GM23248 (cell line): Measurements from ENCODE around the gene NCR2.

Experiments
- EZH2 ChIP-seq: fragments of 200-600 bp; sonication (generic); IDR thresholded peaks from 2 replicates; pipeline ENCODE4 v1.6.1; 2018; ENCODE audit warnings: antibody characterized with exemption, mild to moderate bottlenecking; ENCODE audit not compliant: insufficient read depth, poor library complexity, severe bottlenecking
- EZH2phosphoT487 ChIP-seq: fragments of 200-600 bp; sonication (generic); IDR thresholded peaks from 2 replicates; pipeline ENCODE4 v1.6.1; 2018; ENCODE audit warnings: antibody characterized with exemption, moderate library complexity, mild to moderate bottlenecking, low read depth; ENCODE audit not compliant: insufficient read depth

DNA sequence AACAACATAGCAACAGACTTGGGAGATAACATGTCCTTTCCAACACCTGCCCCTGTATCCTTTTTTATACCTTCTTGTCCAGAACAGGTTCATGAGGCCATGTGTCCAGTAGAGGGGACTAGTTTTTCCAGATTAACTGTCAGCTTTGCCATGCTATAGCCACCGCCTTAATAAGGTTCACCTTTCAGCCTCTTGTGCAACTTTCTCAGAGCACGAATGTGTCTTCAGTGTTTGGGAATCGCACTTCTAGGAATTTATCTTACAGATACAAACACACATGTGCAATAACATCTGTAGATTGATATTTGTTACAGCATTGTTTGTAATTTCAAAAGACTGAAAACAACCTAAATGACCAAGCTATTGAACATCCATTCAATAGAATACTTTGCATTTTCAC is 21.4 kb downstream of the NCR2 start:
- TF ChIP-seq EZH2phosphoT487: no peak
- TF ChIP-seq EZH2: no peak
